Stimulated activated naive CD8-positive, alpha-beta T cell treated with anti-CD3 and anti-CD28 coated beads, Interleukin-15, Interleukin-2, amounts not matched to agents 100 ng/mL and 50 ng/mL, for 24 hours (primary cell): Measurements from ENCODE around the gene COPS9.

ENCODE experiments used
- H3K27ac Mint-ChIP-seq: one replicate; pipeline ENCODE4 v1.8.0; 2021; ENCODE audit warnings: mild to moderate bottlenecking, mixed read lengths
- H3K27me3 Mint-ChIP-seq: one replicate; pipeline ENCODE4 v1.8.0; 2021; ENCODE audit warnings: mixed read lengths
- H3K36me3 Mint-ChIP-seq: one replicate; pipeline ENCODE4 v1.8.0; 2021; ENCODE audit warnings: low read depth, mixed read lengths
- H3K4me1 Mint-ChIP-seq: one replicate; pipeline ENCODE4 v1.8.0; 2021; ENCODE audit warnings: low read depth, mixed read lengths
- H3K4me3 Mint-ChIP-seq: one replicate; pipeline ENCODE4 v1.8.0; 2021; ENCODE audit warnings: mild to moderate bottlenecking, mixed read lengths
- H3K9me3 Mint-ChIP-seq: one replicate; pipeline ENCODE4 v1.8.0; 2021; ENCODE audit warnings: mixed read lengths

The COPS9 gene

DNA sequence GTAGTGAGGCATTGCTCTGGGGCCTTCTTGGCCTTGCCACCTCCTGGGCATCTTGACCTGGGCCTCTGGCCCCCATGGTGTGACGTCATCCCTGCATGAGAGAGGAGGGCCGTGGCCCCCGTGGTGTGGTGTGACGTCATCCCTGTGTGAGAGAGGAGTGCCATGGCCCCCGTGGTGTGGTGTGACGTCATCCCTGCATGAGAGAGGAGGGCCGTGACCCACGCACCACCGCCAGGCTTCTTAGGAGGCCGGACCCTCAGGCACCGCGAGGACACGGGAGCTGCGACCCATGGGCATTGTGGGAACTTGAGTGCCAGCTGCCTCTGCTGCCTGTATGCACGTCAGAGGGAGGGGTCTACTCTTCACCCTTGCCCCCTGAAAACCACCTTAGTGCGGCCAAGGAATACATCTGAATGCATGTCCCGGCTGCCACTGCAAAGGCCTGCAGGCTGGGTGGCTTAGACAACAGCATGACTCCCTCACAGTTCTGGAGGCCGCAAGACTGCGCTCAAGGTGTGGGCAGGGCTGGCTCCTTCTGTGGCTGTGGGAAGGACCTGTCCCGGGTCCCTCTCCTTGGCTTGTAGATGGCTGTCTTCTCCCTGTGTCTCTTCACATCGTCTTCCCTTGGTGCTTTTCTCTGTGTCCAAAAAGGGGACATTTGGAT lies 25.1 kb upstream of the COPS9 start:
- H3K27ac Mint-ChIP-seq: no peak overlapping the region
- no peaks in the 10 kb centered on the region for H3K9me3 Mint-ChIP-seq
- H3K27me3 Mint-ChIP-seq: no peaks in the 10 kb centered on the region
- H3K4me1 Mint-ChIP-seq: no peaks in the 10 kb centered on the region
- no peaks in the 10 kb centered on the region for H3K36me3 Mint-ChIP-seq
- H3K4me3 Mint-ChIP-seq: no peak overlapping the region

DNA sequence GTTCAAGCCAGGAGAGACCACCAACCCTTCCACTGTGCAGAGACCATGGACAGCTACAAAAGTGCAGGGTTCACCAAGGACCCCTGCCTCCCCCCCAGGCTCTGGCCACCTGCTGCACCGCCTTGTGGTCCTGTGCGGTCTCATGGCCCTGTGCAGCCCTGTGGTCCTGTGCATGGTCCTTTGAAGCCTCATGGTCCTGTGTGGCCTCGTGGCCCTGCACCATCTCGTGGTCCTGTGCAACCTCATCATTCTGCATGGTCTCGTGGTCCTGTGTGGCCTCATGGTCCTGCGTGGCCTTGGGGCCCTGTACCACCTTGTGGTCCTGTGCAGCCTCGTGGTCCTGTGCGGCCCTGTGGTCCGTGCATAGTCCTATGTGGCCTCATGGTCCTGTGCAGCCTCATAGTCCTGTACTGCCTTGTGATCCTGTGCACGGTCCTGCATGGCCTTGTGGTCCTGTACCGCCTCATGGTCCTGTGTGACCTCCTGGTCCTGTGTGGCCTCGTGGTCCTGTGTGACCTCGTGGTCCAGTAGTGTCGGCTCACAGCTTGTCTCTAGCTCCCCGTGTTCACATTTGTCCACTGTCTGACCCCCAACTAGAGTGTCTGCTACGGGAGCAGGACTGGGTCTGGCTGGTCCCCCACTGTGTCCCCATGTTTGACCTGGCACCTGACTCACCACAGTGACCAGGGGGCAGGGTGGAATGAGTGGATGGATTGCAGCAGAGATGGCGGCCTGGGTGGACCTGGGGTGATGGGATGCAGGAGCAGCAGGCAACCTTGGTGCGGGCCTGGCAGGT lies 24.4 kb upstream of the COPS9 start:
- no peaks in the 10 kb centered on the region for H3K4me1 Mint-ChIP-seq
- H3K27me3 Mint-ChIP-seq: no peaks in the 10 kb centered on the region
- H3K9me3 Mint-ChIP-seq: no peaks in the 10 kb centered on the region
- no peak overlapping the region for H3K27ac Mint-ChIP-seq
- no peaks in the 10 kb centered on the region for H3K36me3 Mint-ChIP-seq
- no peak overlapping the region for H3K4me3 Mint-ChIP-seq

GRCh38 chr2:240159251-240159839 lies 23.2 kb upstream of the COPS9 start:
- Mint-ChIP-seq H3K27ac (no peak overlapping the region), H3K36me3 (no peaks in the 10 kb centered on the region), H3K4me3 (no peak overlapping the region)

DNA sequence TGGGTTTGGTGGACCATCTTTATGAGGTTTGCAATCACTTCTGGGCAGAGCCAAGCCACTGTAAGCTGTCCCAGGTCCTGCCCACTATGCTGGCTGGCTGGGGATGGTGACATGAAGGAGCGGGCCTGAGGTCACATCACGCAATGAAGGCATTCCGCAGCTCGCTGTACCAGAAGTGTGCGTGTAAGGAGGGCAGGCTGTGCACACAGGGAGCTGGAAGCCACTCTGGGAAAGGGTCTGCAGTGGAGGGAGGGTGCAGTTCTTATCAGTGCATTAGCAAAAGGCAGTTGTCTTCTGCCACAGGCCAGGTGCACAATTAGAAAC lies 21.0 kb upstream of the COPS9 start:
- H3K27me3 Mint-ChIP-seq: peaks cover 3% of the 10 kb centered on the region
- no peaks in the 10 kb centered on the region for H3K9me3 Mint-ChIP-seq
- no peak overlapping the region for H3K27ac Mint-ChIP-seq
- H3K4me3 Mint-ChIP-seq: no peak overlapping the region
- no peaks in the 10 kb centered on the region for H3K4me1 Mint-ChIP-seq
- no peaks in the 10 kb centered on the region for H3K36me3 Mint-ChIP-seq

More at GRCh38 chr2:240159251-240159839, 23.2 kb upstream of the COPS9 start:
- Mint-ChIP-seq H3K9me3 (no peaks in the 10 kb centered on the region), H3K27me3 (no peaks in the 10 kb centered on the region), H3K4me1 (no peaks in the 10 kb centered on the region)

DNA sequence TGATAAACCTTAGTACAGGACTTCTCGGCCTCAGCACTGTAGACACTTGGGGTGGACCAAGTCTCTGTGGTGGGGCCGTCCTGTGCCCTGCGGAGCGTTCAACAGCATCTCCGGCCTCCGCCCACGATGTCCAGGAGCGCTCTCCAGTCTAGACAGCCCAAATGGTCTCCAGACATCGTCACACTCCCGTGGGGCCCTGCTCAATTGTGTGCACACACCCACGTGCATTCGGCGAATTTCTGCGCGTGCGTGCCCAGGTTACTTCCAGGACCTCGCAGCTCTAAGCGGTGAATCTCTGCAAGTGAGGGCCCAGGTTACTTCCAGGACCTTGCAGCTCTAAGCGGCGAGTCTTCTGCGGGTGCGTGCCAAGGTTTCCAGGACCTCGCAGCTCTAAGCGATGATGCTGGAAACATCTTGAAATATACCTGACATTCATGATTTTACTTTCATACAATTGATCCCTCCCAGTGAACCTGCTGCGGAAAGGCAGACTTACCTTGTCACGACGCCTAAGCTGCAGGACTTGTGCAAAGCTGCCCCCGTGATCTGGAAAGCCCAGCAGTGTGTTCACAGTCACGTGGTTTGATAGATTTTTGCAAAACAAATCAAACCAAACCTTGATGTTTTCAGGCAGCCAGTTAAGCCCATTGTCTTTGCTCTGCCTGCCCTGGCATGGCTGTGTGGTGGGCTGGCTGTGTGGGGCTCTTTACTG lies 20.5 kb upstream of the COPS9 start:
- H3K36me3 Mint-ChIP-seq: no peaks in the 10 kb centered on the region

DNA sequence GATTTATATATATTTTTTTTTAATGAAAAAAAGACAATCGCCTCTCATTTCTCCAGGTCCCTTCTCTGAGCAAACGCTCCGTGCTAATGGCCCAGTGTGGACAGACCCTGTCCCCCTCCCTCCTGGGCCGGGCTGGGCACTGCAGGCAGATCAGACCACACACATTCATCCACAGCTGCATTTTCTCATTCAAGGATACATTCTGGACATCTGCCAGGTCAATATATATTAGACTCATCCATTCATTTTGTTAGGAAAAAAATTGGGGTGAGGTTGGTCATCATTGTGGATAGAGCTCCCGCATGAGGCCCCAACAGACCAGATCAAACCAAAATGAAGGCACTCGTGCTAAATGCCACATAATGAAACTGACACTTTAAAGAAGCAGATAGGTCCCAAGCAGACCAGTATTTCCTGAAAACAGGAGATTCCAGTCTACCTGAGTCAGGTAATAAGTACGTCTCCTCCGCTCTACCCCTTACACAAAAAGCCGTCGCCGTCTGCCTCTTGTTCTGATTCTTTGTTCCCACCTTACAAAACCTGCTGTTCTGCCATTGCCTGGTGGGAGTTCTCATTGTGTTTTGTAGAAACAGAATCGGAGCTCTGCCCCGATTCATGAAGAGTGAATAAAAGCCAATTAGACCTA lies 19.8 kb upstream of the COPS9 start:
- Mint-ChIP-seq H3K27ac (no peak overlapping the region), H3K36me3 (no peaks in the 10 kb centered on the region), H3K4me3 (no peak overlapping the region), H3K9me3 (no peaks in the 10 kb centered on the region), H3K27me3 (peaks cover 11% of the 10 kb centered on the region), H3K4me1 (no peaks in the 10 kb centered on the region)

More for the DNA sequence above, 20.5 kb upstream of the COPS9 start:
- Mint-ChIP-seq H3K27me3 (peaks cover 8% of the 10 kb centered on the region), H3K27ac (no peak overlapping the region), H3K4me1 (no peaks in the 10 kb centered on the region), H3K9me3 (no peaks in the 10 kb centered on the region), H3K4me3 (no peak overlapping the region)

DNA sequence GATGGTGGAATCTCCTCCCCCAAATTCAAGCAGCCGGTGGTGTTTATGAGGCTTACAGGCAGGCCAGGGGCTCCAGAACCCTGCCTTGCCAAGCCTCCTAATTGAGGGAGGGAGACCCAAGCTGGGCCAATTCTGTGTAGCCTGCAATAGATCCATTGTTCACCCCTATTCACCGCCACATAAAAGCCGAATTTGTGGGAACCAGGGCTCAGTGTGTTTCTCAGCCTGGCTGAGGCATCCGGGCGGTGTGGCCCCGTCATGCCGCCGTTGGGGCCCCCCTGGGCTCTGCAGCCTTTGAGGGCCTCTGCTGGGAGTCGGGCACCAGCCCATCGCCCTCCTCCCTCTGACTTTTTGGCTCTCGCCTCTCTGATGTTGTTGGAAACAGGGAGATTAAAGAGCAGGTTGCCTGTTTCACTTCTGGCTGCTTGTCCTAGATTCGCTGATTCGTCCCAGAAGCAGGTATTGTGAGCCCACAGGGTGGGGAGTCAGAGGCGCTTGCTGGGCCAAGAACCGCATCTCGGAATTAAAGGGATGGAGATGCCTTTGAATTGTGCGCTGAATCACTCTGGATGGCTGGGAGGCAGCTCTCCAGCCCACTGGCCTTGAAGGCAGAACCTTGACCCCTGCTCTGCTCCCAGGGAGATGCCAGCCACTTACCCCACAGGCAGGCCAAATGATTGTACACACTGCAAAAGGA lies 19.1 kb upstream of the COPS9 start:
- Mint-ChIP-seq H3K4me3 (no peak overlapping the region), H3K27ac (no peak overlapping the region), H3K27me3 (peaks cover 11% of the 10 kb centered on the region)

DNA sequence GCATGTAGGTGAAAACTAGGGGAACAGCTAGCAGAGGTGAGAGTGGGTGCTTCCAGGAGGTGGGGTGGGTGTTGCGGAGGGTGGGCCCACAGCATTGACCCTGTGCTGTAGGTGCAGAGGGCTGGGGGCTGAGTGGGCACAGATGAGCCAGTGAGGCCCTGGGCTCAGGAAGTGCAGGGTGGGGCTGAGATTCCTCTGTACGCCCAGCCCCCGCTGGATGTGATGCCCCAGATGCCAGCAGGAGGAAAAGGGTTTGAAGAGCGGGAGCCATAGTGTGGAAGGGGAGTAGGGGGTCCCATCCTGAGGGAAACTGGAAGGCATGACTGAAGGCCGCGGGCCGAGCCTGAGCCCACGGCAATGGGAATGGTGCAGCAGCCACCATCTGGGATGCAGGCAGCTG lies 18.5 kb upstream of the COPS9 start:
- Mint-ChIP-seq H3K9me3 (no peaks in the 10 kb centered on the region), H3K4me3 (no peak overlapping the region), H3K27ac (no peak overlapping the region), H3K4me1 (no peaks in the 10 kb centered on the region), H3K27me3 (peaks cover 14% of the 10 kb centered on the region), H3K36me3 (no peaks in the 10 kb centered on the region)

More for the DNA sequence above, 19.1 kb upstream of the COPS9 start:
- Mint-ChIP-seq H3K9me3 (no peaks in the 10 kb centered on the region), H3K36me3 (no peaks in the 10 kb centered on the region), H3K4me1 (no peaks in the 10 kb centered on the region)

GRCh38 chr2:240153418-240153817 lies 17.3 kb upstream of the COPS9 start:
- H3K9me3 Mint-ChIP-seq: no peaks in the 10 kb centered on the region
- no peaks in the 10 kb centered on the region for H3K36me3 Mint-ChIP-seq
- peaks cover 14% of the 10 kb centered on the region for H3K27me3 Mint-ChIP-seq
- no peak overlapping the region for H3K27ac Mint-ChIP-seq
- no peaks in the 10 kb centered on the region for H3K4me1 Mint-ChIP-seq
- no peak overlapping the region for H3K4me3 Mint-ChIP-seq

- no peaks in the 10 kb centered on the region for H3K36me3 Mint-ChIP-seq
- no peak overlapping the region for H3K27ac Mint-ChIP-seq
- H3K9me3 Mint-ChIP-seq: no peaks in the 10 kb centered on the region
- H3K4me3 Mint-ChIP-seq: no peak overlapping the region
- no peaks in the 10 kb centered on the region for H3K4me1 Mint-ChIP-seq
- H3K27me3 Mint-ChIP-seq: peaks cover 14% of the 10 kb centered on the region
Observed at GRCh38 chr2:240151477-240152031, 15.4 kb upstream of the COPS9 start.

- H3K27ac Mint-ChIP-seq: no peak overlapping the region
Observed at GRCh38 chr2:240149943-240150784, 14.1 kb upstream of the COPS9 start.

DNA sequence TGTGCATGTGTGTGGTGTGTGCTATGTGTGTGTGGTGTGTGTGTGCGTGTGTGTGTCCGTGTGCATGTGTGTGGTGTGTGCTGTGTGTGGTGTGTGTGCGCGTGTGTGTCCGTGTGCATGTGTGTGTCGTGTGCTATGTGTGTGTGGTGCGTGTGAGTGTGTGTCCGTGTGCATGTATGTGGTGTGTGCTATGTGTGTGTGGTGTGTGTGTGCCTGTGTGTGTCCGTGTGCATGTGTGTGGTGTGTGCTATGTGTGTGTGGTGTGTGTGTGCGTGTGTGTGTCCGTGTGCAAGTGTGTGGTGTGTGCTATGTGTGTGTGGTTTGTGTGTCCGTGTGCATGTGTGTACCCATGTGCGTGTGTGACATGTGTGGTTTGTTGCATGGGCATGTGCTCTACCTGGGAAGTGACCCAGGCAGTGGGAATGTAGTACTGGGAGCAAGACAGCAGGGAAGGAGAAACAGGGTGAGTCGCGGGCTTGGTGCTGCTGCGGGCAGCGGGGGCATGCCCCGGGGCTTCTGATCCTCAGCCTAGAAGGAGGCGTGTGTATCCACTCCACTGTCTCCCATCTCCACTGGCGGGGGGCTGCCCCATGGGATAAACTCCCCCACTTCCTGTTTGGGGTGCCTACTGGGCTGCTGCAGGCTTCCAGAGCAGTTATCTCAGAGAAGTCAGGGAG lies 11.9 kb upstream of the COPS9 start:
- H3K27ac Mint-ChIP-seq: no peak overlapping the region
- H3K36me3 Mint-ChIP-seq: no peaks in the 10 kb centered on the region
- H3K4me3 Mint-ChIP-seq: no peak overlapping the region
- H3K27me3 Mint-ChIP-seq: peaks cover 11% of the 10 kb centered on the region
- H3K4me1 Mint-ChIP-seq: no peaks in the 10 kb centered on the region
- H3K9me3 Mint-ChIP-seq: no peaks in the 10 kb centered on the region

More at GRCh38 chr2:240149943-240150784, 14.1 kb upstream of the COPS9 start:
- Mint-ChIP-seq H3K4me1 (no peaks in the 10 kb centered on the region), H3K36me3 (no peaks in the 10 kb centered on the region), H3K4me3 (no peak overlapping the region), H3K9me3 (no peaks in the 10 kb centered on the region), H3K27me3 (peaks cover 14% of the 10 kb centered on the region)

GRCh38 chr2:240147382-240147781 lies 11.3 kb upstream of the COPS9 start:
- Mint-ChIP-seq H3K27ac (no peak overlapping the region), H3K4me3 (no peak overlapping the region), H3K4me1 (no peaks in the 10 kb centered on the region), H3K36me3 (no peaks in the 10 kb centered on the region), H3K9me3 (no peaks in the 10 kb centered on the region), H3K27me3 (peaks cover 11% of the 10 kb centered on the region)
